NB4 (cell line): ENCODE results near the gene AMBRA1.
A peak's percentile ranks its signal among the peaks of the same experiment; 100 is the strongest.

Source experiments
- DNase-seq: peaks from one replicate; pipeline ENCODE4 v3.0.0; 2010; ENCODE audit warnings: low read depth
- H3K4me3 ChIP-seq: one replicate; pipeline ENCODE4 v1.5.1; 2011; ENCODE audit warnings: mild to moderate bottlenecking, low read depth, low read length, moderate library complexity
- CTCF ChIP-seq: IDR thresholded peaks from one replicate; pipeline ENCODE4 v1.5.1; 2012; ENCODE audit warnings: low read depth, low read length
- MAX ChIP-seq: IDR thresholded peaks from 2 replicates; pipeline ENCODE4 v1.6.1; 2011; ENCODE audit warnings: low read depth, low read length
- MYC ChIP-seq: IDR thresholded peaks from 2 replicates; pipeline ENCODE4 v1.6.1; 2011; ENCODE audit warnings: low read depth, low read length
- POLR2A ChIP-seq: IDR thresholded peaks from 2 replicates; pipeline ENCODE4 v1.6.1; 2011; ENCODE audit warnings: mild to moderate bottlenecking; ENCODE audit not compliant: insufficient read length; ENCODE audit errors: extremely low read depth

The AMBRA1 gene

GRCh38 chr11:46414466-46414796 lies 179.4 kb downstream of the AMBRA1 start:
- no peak overlapping the region for H3K4me3 ChIP-seq
- TF ChIP-seq MYC: no peak
- no peak for TF ChIP-seq CTCF
- no peak for TF ChIP-seq POLR2A
- TF ChIP-seq MAX: no peak
- DNase-seq: no peak

GRCh38 chr11:46413760-46414465 lies 179.9 kb downstream of the AMBRA1 start:
- no peak for DNase-seq
- TF ChIP-seq MYC: no peak
- no peak for TF ChIP-seq CTCF
- TF ChIP-seq POLR2A: no peak
- TF ChIP-seq MAX: no peak
- no peak overlapping the region for H3K4me3 ChIP-seq

- H3K4me3 ChIP-seq: no peak overlapping the region
- no peak for TF ChIP-seq MYC
- peak; percentile 20 for TF ChIP-seq CTCF
- no peak for DNase-seq
Measured at GRCh38 chr11:46410021-46410420, 183.8 kb downstream of the AMBRA1 start.

GRCh38 chr11:46408407-46408986 lies 185.3 kb downstream of the AMBRA1 start:
- H3K4me3 ChIP-seq: no peak overlapping the region
- no peak for DNase-seq
- TF ChIP-seq POLR2A (no peak), MYC (no peak), MAX (no peak), CTCF (no peak)

- TF ChIP-seq MAX (no peak), POLR2A (no peak), CTCF (no peak), MYC (no peak)
- H3K4me3 ChIP-seq: no peak overlapping the region
Measured at GRCh38 chr11:46407635-46408034, 186.2 kb downstream of the AMBRA1 start.

GRCh38 chr11:46404476-46405017 lies 189.3 kb downstream of the AMBRA1 start:
- H3K4me3 ChIP-seq: no peak overlapping the region
- TF ChIP-seq MAX (no peak), CTCF (no peak), POLR2A (no peak), MYC (no peak)
- no peak for DNase-seq

More at GRCh38 chr11:46407635-46408034, 186.2 kb downstream of the AMBRA1 start:
- no peak for DNase-seq
